Bronchial epithelial cell (primary cell): ENCODE data around the gene CFAP97. TPM values are rescaled to one million over a fixed set of nuclear protein-coding genes. Genes with fewer than 3 reads are reported as not detected.

Source experiments
- DNase-seq: peaks from one replicate; pipeline ENCODE4 v3.0.0-alpha.2; 2010; ENCODE audit warnings: low read depth
- FAIRE-seq: peaks from 2 replicates; lab custom pipeline; 2011; peaks lifted over from hg19 to GRCh38; lab: Jason Lieb, UNC
- H3K27me3 ChIP-seq: 2 replicates; pipeline ENCODE4 v1.5.1; 2011; ENCODE audit warnings: low read length; ENCODE audit not compliant: control insufficient read depth, insufficient read depth
- H3K36me3 ChIP-seq: 2 replicates; pipeline ENCODE4 v1.5.1; 2011; ENCODE audit warnings: low read length; ENCODE audit not compliant: control insufficient read depth, insufficient read depth
- H3K4me3 ChIP-seq: 2 replicates; pipeline ENCODE4 v1.5.1; 2011; ENCODE audit warnings: mild to moderate bottlenecking, low read depth, low read length, control low read depth
- CTCF ChIP-seq: IDR thresholded peaks from 2 replicates; pipeline ENCODE4 v1.5.1; 2011; ENCODE audit warnings: mild to moderate bottlenecking, moderate library complexity, low read length, control low read depth, inconsistent platforms; ENCODE audit not compliant: insufficient read depth, severe bottlenecking
- total RNA-seq: library from RNA; depleted of rRNA; stranded (reverse); fragments of >200 nt; gene quantifications from 2 replicates; pipeline ENCODE4 v1.2.1, GENCODE V29; 2014

The CFAP97 gene
- total RNA-seq, 1 donor from 2014 or later = 32.9 TPM

- TF ChIP-seq CTCF = no peak
- FAIRE-seq = no peak
- Histone ChIP-seq H3K4me3 (no peak overlapping the region), H3K36me3 (peaks cover 5% of the 10 kb centered on the region), H3K27me3 (no peaks in the 10 kb centered on the region)
- no peak for DNase-seq
Observed at GRCh38 chr4:185145572-185145971, 58.2 kb downstream of the CFAP97 start.

- no peak for DNase-seq
- TF ChIP-seq CTCF = no peak
- Histone ChIP-seq H3K27me3 (no peaks in the 10 kb centered on the region), H3K4me3 (no peak overlapping the region), H3K36me3 (peaks cover 5% of the 10 kb centered on the region)
- no peak for FAIRE-seq
Observed at GRCh38 chr4:185144601-185145240, 59.1 kb downstream of the CFAP97 start.

- Histone ChIP-seq H3K4me3 (peak overlapping the region; percentile 71), H3K27me3 (no peaks in the 10 kb centered on the region), H3K36me3 (peaks cover 5% of the 10 kb centered on the region)
- no peak for FAIRE-seq
- DNase-seq = peak; percentile 50
- TF ChIP-seq CTCF = no peak
Observed at GRCh38 chr4:185143601-185143969, 60.2 kb downstream of the CFAP97 start.

GRCh38 chr4:185142912-185143600 lies 60.7 kb downstream of the CFAP97 start, which contains the start of gene SLC25A4:
TSS of gene SLC25A4 (plus strand) at chr4:185143266. CDS start at chr4:185143373, 107 bp downstream.
- peak; percentile 55 for TF ChIP-seq CTCF
- Histone ChIP-seq H3K27me3 (no peaks in the 10 kb centered on the region), H3K36me3 (peaks cover 5% of the 10 kb centered on the region), H3K4me3 (peak within 1 kb of the TSS; percentile 71)
- FAIRE-seq (no peak), DNase-seq (peak; percentile 40)

- FAIRE-seq (no peak), DNase-seq (no peak)
- Histone ChIP-seq H3K4me3 (peak overlapping the region; percentile 71), H3K36me3 (peaks cover 5% of the 10 kb centered on the region), H3K27me3 (no peaks in the 10 kb centered on the region)
- no peak for TF ChIP-seq CTCF
Observed at GRCh38 chr4:185142564-185142911, 61.3 kb downstream of the CFAP97 start.
